Activated T-cell treated with anti-CD3 and anti-CD28 coated beads for 1 hour (primary cell): ENCODE results near the gene RELCH.

Source experiments
- DNase-seq: peaks from one replicate; pipeline ENCODE4 v3.0.0-alpha.2; 2020; ENCODE audit warnings: low read depth

RELCH gene

GRCh38 chr18:62339106-62339988 lies 152.3 kb downstream of the RELCH start:
- DNase-seq: no peak

GRCh38 chr18:62340996-62341395 lies 153.9 kb downstream of the RELCH start:
- no peak for DNase-seq

- no peak for DNase-seq
Measured at GRCh38 chr18:62341473-62341872, 154.4 kb downstream of the RELCH start.

- DNase-seq: no peak
Measured at GRCh38 chr18:62342884-62343283, 155.8 kb downstream of the RELCH start.

- DNase-seq: no peak
Measured at GRCh38 chr18:62343316-62343715, 156.3 kb downstream of the RELCH start.

- no peak for DNase-seq
Measured at GRCh38 chr18:62345909-62346308, 158.9 kb downstream of the RELCH start.

- no peak for DNase-seq
Measured at GRCh38 chr18:62346333-62347088, 159.5 kb downstream of the RELCH start.

- DNase-seq: no peak
Measured at GRCh38 chr18:62347089-62347506, 160.0 kb downstream of the RELCH start.

GRCh38 chr18:62348474-62348873 lies 161.4 kb downstream of the RELCH start:
- DNase-seq: no peak

GRCh38 chr18:62353170-62353569 lies 166.1 kb downstream of the RELCH start:
- no peak for DNase-seq

GRCh38 chr18:62354151-62354550 lies 167.1 kb downstream of the RELCH start:
- no peak for DNase-seq

- DNase-seq: no peak
Measured at GRCh38 chr18:62357079-62357719, 170.1 kb downstream of the RELCH start.
